Activated CD4-positive, alpha-beta memory T cell treated with anti-CD3 and anti-CD28 coated beads, Interleukin-2, amount 10 ng/mL, durations not matched to agents 7 days and 5 days (primary cell): Measurements from ENCODE around the gene CFAP99. TPM values are rescaled to one million over a fixed set of nuclear protein-coding genes. Genes with fewer than 3 reads are reported as not detected.

ENCODE experiments used
- CTCF ChIA-PET: fragments of 350-600 bp; sonication (Branson Sonifier 250); formaldehyde crosslinking; loops from one replicate; lab custom pipeline; 2021; ENCODE audit warnings: antibody characterized with exemption, inconsistent platforms; lab: Charles Lee
- POLR2A ChIA-PET: fragments of 350-600 bp; sonication (Branson Sonifier 250); formaldehyde crosslinking; loops from one replicate; lab custom pipeline; 2021; ENCODE audit warnings: antibody characterized with exemption; lab: Charles Lee
- DNase-seq: peaks from one replicate; pipeline ENCODE4 v3.0.0-alpha.2; 2020
- H3K27ac Mint-ChIP-seq: one replicate; pipeline ENCODE4 v1.8.0; 2021; ENCODE audit warnings: mild to moderate bottlenecking, mixed read lengths
- H3K27me3 Mint-ChIP-seq: one replicate; pipeline ENCODE4 v1.8.0; 2021; ENCODE audit warnings: mixed read lengths
- H3K36me3 Mint-ChIP-seq: one replicate; pipeline ENCODE4 v1.8.0; 2021; ENCODE audit warnings: low read depth, mixed read lengths
- H3K4me1 Mint-ChIP-seq: one replicate; pipeline ENCODE4 v1.8.0; 2021; ENCODE audit warnings: mixed read lengths
- H3K4me3 Mint-ChIP-seq: one replicate; pipeline ENCODE4 v1.8.0; 2021; ENCODE audit warnings: mild to moderate bottlenecking, mixed read lengths
- H3K9me3 Mint-ChIP-seq: one replicate; pipeline ENCODE4 v1.8.0; 2021; ENCODE audit warnings: mixed read lengths
- total RNA-seq, 2 experiments: library from RNA; stranded (reverse); gene quantifications; one replicate each; pipeline ENCODE4 v1.2.3, GENCODE V29; 2021

CFAP99 gene
- total RNA-seq, 2 experiments from 2014 or later: 0.08 TPM

DNA sequence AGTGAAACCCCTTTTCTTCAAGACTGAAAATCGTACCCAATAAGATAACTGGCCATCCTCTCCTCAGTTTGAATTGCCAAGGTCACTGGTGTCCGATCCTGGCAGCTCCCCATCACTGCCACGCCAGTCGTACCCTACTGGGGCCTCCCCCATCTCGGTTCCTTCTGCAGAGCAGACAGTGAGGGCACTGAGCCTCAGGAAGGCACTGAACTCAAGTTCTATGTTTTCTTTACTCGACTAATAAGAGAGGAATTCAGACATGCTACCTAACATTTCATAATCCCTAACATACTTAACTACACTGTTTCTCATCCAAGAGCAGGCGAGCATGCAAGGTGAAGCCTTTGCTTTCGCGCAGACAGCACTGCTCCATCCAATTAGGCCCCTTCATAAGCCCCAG is 23.7 kb upstream of the CFAP99 start:
- H3K27me3 Mint-ChIP-seq: no peaks in the 10 kb centered on the region
- H3K27ac Mint-ChIP-seq: no peak overlapping the region
- no peak overlapping the region for H3K4me3 Mint-ChIP-seq
- H3K4me1 Mint-ChIP-seq: peaks cover 39% of the 10 kb centered on the region
- CTCF ChIA-PET: no interaction called here
- no peaks in the 10 kb centered on the region for H3K9me3 Mint-ChIP-seq
- no peak for DNase-seq
- H3K36me3 Mint-ChIP-seq: peaks cover 3% of the 10 kb centered on the region
- POLR2A ChIA-PET: interaction anchor here (5.9 kb wide), 1 partner anchor 18 kb away, joined by 27 read pairs; no protein-coding TSS in a partner anchor

DNA sequence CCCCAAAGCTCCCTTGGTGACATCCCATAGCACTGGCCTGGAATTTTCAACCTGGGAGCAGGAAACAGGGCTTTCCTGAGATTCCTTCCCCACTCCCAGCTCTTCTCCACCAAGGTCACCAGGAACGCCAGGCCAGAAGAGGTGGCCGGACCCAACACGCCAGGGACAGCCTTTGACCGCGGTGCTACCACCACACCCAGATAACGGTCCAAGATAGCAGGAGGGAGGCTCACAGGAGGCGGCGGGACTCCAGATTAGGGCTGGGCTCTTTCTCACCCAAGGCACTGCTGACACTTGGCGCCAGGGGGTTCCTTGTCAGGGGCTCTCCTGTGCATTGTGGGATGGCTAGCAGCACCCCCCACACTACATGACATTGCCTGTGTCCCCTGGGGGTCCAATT is 23.2 kb upstream of the CFAP99 start:
- no peaks in the 10 kb centered on the region for H3K27me3 Mint-ChIP-seq
- no peak for DNase-seq
- H3K4me1 Mint-ChIP-seq: peaks cover 44% of the 10 kb centered on the region
- ChIA-PET CTCF (no interaction called here), POLR2A (interaction anchor here (5.9 kb wide), 1 partner anchor 17 kb away, joined by 27 read pairs; no protein-coding TSS in a partner anchor)
- no peak overlapping the region for H3K4me3 Mint-ChIP-seq
- H3K27ac Mint-ChIP-seq: no peak overlapping the region
- H3K36me3 Mint-ChIP-seq: peaks cover 3% of the 10 kb centered on the region
- no peaks in the 10 kb centered on the region for H3K9me3 Mint-ChIP-seq

DNA sequence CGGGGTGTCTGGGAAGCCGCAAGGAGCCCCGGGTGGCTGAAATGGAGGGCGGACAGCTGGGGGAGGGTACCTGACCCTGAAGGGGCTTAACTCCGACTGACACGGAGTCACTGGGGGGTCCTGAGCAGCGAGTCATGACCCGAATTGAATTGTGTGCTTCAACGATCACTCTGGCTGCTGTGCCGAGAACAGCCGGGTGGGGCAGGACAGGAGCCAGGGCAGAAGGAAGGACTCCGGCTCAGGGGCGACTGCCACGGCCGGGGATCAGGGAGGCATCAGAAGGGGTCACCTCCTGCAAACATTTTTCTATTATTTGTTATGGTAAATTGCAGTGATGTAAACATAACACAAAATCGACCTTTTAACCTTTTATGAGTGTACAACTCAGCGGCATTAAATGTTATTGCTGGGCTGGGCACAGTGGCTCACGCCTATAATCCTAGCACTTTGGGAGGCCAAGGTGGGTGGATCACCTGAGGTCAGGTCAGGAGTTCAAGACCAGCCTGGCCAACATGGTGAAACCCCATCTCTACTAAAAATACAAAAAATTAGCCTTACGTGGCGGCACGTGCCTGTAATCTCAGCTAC is 21.9 kb upstream of the CFAP99 start:
- Mint-ChIP-seq H3K9me3 (no peaks in the 10 kb centered on the region), H3K36me3 (peaks cover 3% of the 10 kb centered on the region), H3K27me3 (no peaks in the 10 kb centered on the region), H3K4me3 (no peak overlapping the region), H3K4me1 (peaks cover 53% of the 10 kb centered on the region), H3K27ac (no peak overlapping the region)
- CTCF ChIA-PET: interaction anchor here (0.6 kb wide), 1 partner anchor 187 kb away, joined by 4 read pairs; no protein-coding TSS in a partner anchor
- POLR2A ChIA-PET: interaction anchor here (1.2 kb wide), 1 partner anchor 16 kb away, joined by 3 read pairs; no protein-coding TSS in a partner anchor
- no peak for DNase-seq

DNA sequence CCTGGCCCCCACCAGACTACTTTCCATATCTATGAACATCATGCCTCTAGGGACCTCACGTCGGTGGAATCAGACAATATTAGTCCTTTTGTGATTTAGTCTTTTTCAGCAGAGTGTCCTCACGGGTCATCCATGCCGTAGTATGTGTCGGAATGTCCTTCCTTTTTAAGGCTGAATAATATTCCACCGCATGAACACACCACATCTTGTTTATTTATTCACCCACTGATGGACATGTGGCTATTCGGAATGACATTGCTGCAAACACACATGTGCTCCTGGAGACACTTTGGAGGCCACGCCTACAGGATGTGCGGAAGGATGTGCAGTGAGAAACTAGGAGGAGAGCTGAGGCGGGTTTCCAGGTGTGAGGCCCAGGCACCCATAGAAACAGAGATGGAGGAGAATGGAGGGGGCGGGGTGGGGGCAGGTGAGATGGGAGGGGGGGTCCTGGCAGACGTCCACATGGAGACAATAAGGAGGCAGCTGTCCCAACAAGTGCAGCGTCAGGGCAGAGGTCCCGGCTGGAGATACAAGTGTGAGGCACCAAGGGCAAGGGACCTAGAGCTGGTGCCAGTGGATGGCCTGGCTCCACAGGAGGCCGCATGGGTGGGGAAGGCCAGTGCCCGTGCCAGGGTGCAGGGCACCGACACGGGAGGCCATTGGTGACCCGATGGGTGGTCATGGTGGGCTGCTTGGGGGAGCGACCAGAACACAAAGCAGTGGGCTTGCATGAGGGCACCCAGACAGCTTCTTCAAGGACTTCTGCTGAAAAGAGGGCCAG is 21.0 kb upstream of the CFAP99 start:
- H3K9me3 Mint-ChIP-seq: no peaks in the 10 kb centered on the region
- no peak overlapping the region for H3K4me3 Mint-ChIP-seq
- no peaks in the 10 kb centered on the region for H3K27me3 Mint-ChIP-seq
- peaks cover 3% of the 10 kb centered on the region for H3K36me3 Mint-ChIP-seq
- H3K27ac Mint-ChIP-seq: no peak overlapping the region
- ChIA-PET POLR2A (interaction anchor here (1.3 kb wide), 1 partner anchor 15 kb away, joined by 6 read pairs; no protein-coding TSS in a partner anchor), CTCF (no interaction called here)
- H3K4me1 Mint-ChIP-seq: peaks cover 58% of the 10 kb centered on the region
- no peak for DNase-seq

DNA sequence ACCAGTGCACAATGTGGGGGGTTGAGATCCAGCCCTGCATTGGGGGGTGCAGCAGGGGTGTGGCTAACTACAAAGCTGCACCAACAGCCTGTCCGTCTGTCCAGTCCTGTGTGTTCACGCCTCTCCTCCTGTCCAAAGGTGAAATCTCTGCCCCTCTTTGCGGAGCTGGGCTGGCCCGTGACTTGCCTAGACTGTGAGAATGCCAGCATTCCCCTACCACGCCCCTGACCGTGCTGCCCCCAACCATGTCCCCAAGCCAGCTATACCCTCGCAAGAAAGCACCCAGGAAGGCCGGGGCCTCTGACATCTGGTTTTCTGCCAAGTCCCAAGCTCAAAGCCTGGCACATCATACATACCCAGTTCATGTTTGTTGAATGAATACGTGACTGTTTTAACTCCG is 19.5 kb upstream of the CFAP99 start:
- H3K36me3 Mint-ChIP-seq: peaks cover 4% of the 10 kb centered on the region
- H3K27ac Mint-ChIP-seq: no peak overlapping the region
- CTCF ChIA-PET: no interaction called here
- H3K9me3 Mint-ChIP-seq: no peaks in the 10 kb centered on the region
- no peaks in the 10 kb centered on the region for H3K27me3 Mint-ChIP-seq
- POLR2A ChIA-PET: interaction anchor here (0.8 to 5.7 kb wide), 2 partner anchors 13 to 17 kb away, joined by 3 to 76 read pairs; no protein-coding TSS in a partner anchor
- H3K4me3 Mint-ChIP-seq: no peak overlapping the region
- DNase-seq: no peak
- H3K4me1 Mint-ChIP-seq: peaks cover 55% of the 10 kb centered on the region

DNA sequence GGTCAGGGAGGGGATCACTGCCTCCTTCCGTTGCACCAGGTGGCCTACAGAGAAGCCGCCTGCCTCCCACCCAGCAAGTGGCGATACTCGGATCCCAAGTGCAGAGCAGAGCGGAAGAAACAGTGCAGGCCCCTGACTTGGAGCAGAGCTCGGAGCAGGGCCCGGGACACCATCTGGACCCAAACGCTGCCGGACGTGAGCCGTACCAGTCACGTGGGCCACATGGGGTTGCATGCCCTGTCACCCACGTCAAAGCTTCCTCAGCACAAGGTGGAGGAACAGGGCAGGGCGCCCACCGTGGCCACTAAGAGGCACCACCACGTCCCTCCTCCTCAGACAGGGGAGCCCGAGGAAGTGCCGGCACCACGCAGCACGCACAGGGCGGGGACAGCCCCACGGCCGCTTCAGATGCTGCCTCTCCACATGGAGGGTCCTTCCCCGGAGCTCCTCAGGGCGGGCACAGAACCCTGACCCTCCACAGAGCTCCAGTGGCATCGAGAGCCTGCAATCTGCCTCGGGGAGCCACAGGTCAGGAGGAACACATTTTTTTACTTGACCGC is 19.0 kb upstream of the CFAP99 start:
- Mint-ChIP-seq H3K36me3 (peaks cover 7% of the 10 kb centered on the region), H3K4me3 (no peak overlapping the region), H3K27ac (no peak overlapping the region), H3K9me3 (no peaks in the 10 kb centered on the region), H3K4me1 (peaks cover 52% of the 10 kb centered on the region), H3K27me3 (no peaks in the 10 kb centered on the region)
- POLR2A ChIA-PET: interaction anchor here (0.8 to 5.7 kb wide), 2 partner anchors 13 to 16 kb away, joined by 3 to 76 read pairs; no protein-coding TSS in a partner anchor
- no peak for DNase-seq
- CTCF ChIA-PET: interaction anchor here (1.2 to 5.2 kb wide), 3 partner anchors 13 to 179 kb away, joined by 3 to 36 read pairs (median 6); no protein-coding TSS in a partner anchor

DNA sequence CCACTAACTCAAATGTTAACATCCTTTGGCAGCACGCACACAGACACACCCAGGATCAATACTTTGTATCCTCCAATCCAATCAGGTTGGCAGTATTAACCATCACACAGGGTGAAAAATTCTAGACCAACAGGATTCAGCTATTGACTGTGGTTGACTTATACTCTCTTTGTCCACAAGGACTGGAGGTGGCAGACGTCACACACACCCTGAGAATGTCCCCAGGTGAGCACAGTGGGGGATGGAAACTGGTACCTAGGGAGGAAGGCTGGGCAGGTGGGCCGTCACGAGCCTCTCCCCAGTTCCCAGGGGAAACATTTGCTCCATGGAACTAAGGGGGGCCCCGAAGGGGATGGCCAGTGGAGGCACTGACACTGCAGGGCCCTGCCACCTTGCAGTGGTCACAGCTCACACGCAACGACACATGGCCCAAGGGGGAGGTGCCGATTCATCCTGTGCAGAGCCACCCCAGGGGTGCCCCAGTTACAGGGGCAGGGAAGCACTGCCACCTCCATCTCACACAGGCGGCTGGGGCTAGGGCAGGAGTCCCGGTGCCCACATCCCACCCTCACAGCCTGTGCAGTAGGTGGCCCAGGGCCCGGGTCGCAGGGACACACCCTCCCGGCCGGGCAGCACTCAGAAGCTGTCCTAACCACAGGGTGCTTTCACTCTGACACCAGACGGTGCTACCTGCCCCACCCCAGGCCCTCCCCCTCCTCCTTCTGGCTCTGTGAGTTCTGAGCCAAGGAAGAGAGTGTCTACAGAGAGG is 17.7 kb upstream of the CFAP99 start:
- H3K27ac Mint-ChIP-seq: no peak overlapping the region
- H3K4me3 Mint-ChIP-seq: no peak overlapping the region
- peak; percentile 35 for DNase-seq
- H3K9me3 Mint-ChIP-seq: no peaks in the 10 kb centered on the region
- peaks cover 47% of the 10 kb centered on the region for H3K4me1 Mint-ChIP-seq
- ChIA-PET CTCF (interaction anchor here (0.7 to 5.2 kb wide), 6 partner anchors 11 to 181 kb away, joined by 3 to 36 read pairs (median 4); no protein-coding TSS in a partner anchor), POLR2A (interaction anchor here (0.6 to 5.7 kb wide), 4 partner anchors 12 to 68 kb away, joined by 3 to 76 read pairs (median 5); partner anchors contain the start of genes CFAP99, RNF4 and ZFYVE28)
- no peaks in the 10 kb centered on the region for H3K27me3 Mint-ChIP-seq
- H3K36me3 Mint-ChIP-seq: peaks cover 11% of the 10 kb centered on the region

DNA sequence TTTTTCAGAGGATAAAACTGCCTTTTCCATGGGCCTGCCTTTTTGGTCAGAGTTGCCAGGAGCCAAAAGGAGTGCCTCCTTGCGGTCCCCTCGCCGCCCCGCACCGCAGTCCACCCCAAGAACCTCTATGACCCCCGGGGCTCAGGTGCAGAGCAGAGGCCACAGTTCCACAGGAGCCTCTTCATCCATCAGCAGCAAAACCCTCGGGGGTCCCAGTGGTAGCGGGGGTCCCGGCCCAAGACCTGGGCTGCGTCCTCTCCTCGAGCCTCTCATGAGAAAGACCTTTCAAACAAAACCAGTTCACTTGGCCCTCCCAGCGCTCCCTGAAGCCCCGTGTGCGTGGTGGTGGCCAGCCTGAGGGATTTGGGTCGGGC is 17.2 kb upstream of the CFAP99 start:
- Mint-ChIP-seq H3K27ac (peak overlapping the region; percentile 26), H3K4me1 (peaks cover 49% of the 10 kb centered on the region), H3K36me3 (peaks cover 11% of the 10 kb centered on the region), H3K27me3 (no peaks in the 10 kb centered on the region), H3K4me3 (peak overlapping the region; percentile 37), H3K9me3 (no peaks in the 10 kb centered on the region)
- CTCF ChIA-PET: interaction anchor here (0.7 to 5.2 kb wide), 7 partner anchors 9 to 181 kb away, joined by 3 to 36 read pairs (median 4); partner anchors contain the start of genes CFAP99 and ZFYVE28
- no peak for DNase-seq
- POLR2A ChIA-PET: interaction anchor here (0.7 to 5.7 kb wide), 5 partner anchors 8 to 140 kb away, joined by 4 to 76 read pairs (median 5); partner anchors contain the start of genes CFAP99, MXD4 and ZFYVE28

DNA sequence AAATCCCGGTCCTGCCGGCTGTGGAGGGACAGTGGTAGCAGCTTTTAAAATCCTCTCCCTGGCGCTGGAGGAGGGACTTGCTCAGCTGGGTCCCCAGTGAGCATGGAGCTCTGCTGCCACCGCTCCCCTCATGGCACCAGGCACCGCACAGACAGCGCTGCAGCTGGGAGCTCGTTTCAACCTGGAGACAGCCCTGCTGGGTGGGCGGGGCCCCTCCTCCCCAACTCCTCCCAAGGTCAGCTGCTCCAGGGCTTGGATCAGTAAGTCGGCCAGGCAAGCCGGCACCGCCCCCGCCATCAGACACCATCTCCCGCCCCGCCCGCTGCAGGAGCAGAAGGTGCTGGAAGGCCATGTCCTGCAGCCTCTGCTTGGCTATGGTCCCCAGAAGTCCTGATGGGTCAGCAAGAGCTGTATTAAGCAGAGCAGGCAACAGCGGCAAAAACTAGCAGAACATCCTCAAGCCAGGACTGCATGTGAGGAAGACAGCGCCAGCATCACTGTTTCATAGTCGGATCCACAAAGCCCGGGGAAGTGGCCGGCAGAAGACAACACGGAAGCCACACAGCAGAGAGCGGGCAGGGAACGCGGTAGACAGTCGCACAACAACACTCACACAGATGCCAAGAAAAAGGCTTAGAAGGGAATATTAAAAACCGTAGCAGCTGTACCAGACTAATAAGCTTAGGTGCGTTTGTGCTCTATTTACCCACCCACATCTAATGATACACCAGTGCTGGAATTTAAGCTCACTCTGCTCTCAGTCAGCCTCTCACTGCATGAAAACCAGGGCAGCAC is 16.5 kb upstream of the CFAP99 start:
- peak overlapping the region; percentile 51 for H3K27ac Mint-ChIP-seq

DNA sequence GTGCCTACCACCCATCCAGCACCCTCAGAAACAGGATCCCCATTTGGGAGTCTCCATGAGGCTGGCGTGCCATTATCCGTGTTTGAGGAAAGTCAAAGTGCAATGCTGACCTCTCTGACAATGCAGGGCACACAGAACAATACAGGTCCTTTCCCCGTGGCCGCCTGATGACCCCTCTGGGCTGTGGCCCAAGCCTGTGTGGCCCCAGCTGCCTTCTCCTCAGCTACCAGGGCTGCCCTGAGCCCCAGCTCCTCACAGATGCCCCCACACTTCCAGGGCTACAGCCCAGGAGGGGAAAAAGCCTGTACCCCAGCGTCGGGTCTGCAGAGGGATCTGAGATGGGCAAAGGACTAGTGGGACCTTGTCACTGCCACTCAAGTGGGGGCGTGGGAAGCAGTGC is 15.8 kb upstream of the CFAP99 start:
- DNase-seq: no peak
- H3K27ac Mint-ChIP-seq: no peak overlapping the region
- H3K27me3 Mint-ChIP-seq: no peaks in the 10 kb centered on the region
- POLR2A ChIA-PET: interaction anchor here (0.7 to 5.7 kb wide), 4 partner anchors 10 to 141 kb away, joined by 4 to 76 read pairs (median 6); partner anchors contain the start of genes CFAP99, MXD4 and ZFYVE28
- H3K4me3 Mint-ChIP-seq: peak overlapping the region; percentile 37
- peaks cover 54% of the 10 kb centered on the region for H3K4me1 Mint-ChIP-seq
- H3K36me3 Mint-ChIP-seq: peaks cover 8% of the 10 kb centered on the region
- CTCF ChIA-PET: interaction anchor here (0.7 to 5.2 kb wide), 5 partner anchors 9 to 60 kb away, joined by 3 to 36 read pairs (median 4); no protein-coding TSS in a partner anchor
- no peaks in the 10 kb centered on the region for H3K9me3 Mint-ChIP-seq

More for the DNA sequence above, 16.5 kb upstream of the CFAP99 start:
- Mint-ChIP-seq H3K4me1 (peaks cover 55% of the 10 kb centered on the region), H3K36me3 (peaks cover 11% of the 10 kb centered on the region), H3K4me3 (peak overlapping the region; percentile 37), H3K9me3 (no peaks in the 10 kb centered on the region), H3K27me3 (no peaks in the 10 kb centered on the region)
- CTCF ChIA-PET: interaction anchor here (0.7 to 5.2 kb wide), 8 partner anchors 10 to 182 kb away, joined by 3 to 36 read pairs (median 4); partner anchors contain the start of genes CFAP99 and ZFYVE28
- peak; percentile 33 for DNase-seq
- POLR2A ChIA-PET: interaction anchor here (0.7 to 5.7 kb wide), 6 partner anchors 9 to 140 kb away, joined by 4 to 76 read pairs (median 4); partner anchors contain the start of genes CFAP99, MXD4 and ZFYVE28

DNA sequence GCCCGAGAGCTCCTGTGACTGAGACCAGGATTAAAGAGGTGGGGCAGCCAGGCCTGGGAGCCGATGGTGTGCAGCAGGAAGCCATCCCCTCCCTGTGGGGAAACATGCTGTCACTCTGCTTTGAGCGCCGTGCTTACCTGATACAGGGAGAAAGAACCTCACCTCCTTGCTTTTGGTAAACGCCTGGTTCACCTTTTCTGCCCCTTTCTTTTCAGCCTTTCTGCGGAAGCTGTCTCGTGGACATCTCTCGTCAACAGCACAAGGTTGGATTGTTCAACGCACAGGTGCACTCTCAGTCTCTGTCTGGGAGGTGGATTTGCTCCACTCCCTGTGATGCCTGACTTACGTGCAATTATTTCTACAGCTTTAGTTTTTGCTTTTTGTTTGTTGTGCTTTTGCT is 12.3 kb upstream of the CFAP99 start:
- Mint-ChIP-seq H3K27me3 (no peaks in the 10 kb centered on the region), H3K4me3 (no peak overlapping the region), H3K4me1 (peaks cover 65% of the 10 kb centered on the region), H3K36me3 (peaks cover 11% of the 10 kb centered on the region), H3K9me3 (no peaks in the 10 kb centered on the region), H3K27ac (no peak overlapping the region)
- no peak for DNase-seq
- ChIA-PET POLR2A (no interaction called here), CTCF (interaction anchor here (0.6 to 1.2 kb wide), 2 partner anchors 17 to 35 kb away, joined by 3 read pairs; no protein-coding TSS in a partner anchor)
